HG03558 (cell line): ENCODE results near the gene SHROOM3.
"Not testable (repeated sequence)": the region's sequence is repeated elsewhere in the genome, so short reads cannot be mapped to it uniquely, and the experiment has no call there.

Experiments used
- ATAC-seq: cut with Tn5 transposase; IDR thresholded peaks from one replicate; pipeline ENCODE4 v1.9.1; 2021; ENCODE audit warnings: moderate number of reproducible peaks; ENCODE audit not compliant: unreplicated experiment; ENCODE audit errors: extremely low read depth

SHROOM3 gene

DNA sequence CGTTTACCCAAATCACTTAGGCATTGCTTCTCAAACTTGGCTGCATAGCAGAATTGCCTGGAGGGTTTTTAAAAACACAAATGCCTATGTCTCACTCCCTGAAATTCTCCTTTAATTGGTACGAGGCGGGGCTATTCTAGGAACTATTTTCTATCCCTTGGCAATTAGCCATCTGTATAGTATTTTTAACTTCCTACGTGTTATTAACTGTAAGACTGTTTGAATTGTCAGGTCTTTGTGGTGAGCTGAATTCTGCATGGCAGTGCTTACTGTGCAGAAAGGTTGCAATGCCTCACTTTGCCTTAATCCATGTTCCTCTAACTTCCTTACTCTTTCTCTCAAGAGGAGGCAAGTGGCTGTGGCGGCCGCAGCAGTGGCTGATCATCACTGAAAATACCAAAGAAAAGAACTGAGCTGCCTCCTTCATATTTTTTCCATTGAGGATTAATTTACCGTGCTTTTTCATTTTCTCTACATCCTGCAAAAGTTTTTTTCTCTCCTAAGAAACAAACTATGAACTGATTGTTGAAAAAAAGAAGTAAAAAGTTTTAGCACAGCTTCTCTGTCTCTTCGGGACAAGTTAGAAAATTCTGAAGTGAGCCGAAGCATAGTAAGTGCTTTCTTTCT is at the start of gene SHROOM3:
TSS of gene SHROOM3 (plus strand) at position 329 of the 627 bp plus-strand sequence. CDS start 824 bp downstream, outside the sequence.
- no peak for ATAC-seq

DNA sequence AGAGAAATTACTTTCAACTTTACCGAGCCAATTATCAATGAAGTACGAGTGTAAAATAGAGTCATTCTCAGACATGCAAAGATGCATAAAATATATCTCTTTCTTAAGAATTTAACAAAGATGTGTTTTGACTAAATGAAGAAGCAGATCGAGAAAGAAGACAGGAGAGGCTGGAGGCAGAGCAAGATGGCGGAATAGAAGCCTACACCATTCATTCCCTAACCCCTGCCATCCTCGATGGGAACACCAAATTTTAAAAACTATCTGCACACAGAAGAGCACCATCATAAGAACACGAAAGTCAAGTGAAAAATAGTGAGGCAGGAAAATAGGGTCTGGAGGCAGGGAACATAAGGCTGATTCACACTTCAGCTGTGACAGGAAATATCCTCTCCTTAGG is 49.1 kb upstream of the SHROOM3 start:
- no peak for ATAC-seq

DNA sequence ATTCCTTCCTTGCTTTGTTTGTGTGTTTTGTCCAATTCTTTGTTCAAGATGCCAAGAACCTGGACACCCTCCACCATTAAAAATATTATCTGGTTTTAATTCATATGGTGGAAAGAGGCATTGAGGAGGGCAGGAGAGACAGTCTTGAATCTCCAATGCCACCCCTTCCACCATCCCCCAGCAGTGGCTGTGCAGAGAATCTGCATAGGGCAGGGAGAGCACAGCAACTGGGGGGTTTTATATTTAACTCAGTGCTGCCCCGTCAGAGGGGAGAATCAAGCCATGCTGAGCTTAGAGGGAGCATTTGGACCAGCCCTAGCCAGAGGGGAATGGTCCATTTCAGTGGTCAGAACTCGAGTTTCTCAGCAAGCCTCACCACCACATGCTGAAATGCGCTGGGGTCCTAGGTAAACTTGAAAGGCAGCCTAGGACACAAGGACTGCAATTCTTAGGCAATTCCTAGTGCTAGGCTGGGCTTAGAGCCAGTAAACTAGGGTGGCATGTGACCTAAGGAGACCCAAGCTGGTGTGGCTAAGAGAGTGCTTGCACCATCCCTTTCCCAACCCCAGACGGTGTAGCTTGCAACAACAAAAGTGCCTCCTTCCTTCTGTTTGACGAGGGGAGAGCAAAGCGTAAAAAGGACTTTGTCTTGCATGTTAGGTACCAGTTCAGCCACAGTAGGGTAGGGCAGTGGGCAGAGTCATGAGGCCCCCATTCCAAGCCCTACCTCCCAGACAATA is 48.3 kb upstream of the SHROOM3 start:
- no peak for ATAC-seq

DNA sequence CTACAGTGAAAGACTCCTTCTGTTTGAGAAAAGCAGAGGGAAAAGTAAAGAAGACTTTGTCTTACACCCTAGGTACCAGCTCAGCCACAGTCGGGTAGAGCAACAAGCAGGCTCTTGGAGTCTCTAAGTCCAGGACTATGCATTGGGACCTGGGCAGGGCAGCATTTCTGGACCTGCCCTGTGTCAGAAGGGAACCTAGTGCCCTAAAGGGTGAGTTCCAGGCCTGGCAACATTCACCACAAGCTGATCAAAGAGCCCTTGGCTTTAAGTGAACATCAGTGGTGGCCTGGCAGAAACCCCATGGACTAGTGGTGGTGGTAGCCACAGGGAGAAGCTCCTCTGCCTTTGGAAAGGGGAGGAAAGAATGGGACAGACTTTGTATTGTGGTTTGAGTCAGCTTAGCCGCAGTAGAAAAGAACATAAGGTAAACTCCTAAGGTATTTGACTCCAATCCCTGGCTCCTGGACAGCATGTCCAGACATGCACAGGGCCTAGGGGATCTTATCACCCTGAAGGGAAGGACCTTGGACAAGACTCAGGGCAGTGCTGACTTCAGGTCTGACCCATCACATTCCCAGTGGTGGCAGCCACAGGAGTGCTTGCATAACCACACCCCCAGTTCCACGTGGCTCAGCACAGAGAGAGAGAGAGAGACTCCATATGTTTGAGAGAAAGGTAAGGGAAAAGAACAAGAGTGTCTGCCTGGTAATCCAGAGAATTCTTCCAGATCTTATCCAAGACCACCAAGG is 46.7 kb upstream of the SHROOM3 start:
- ATAC-seq = no peak

DNA sequence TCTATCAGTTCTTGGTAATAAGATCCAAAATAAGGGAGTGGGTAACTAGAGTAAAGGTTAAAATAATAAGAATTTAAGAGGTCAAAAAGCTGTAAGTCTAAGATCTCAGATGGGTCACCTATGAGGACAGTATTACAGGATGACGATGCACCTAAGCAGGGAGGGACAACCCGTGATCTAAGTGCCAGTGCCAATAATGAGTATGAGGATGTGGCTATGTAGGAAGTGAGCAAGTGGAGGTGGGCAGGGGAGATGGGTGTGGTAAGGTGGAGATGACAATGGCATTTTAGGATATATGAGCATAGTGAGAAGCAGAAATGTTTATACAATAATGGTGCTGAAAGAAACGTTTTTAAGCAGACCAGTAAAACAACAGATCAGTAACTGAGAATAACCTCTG is 33.4 kb upstream of the SHROOM3 start:
- ATAC-seq = no peak

DNA sequence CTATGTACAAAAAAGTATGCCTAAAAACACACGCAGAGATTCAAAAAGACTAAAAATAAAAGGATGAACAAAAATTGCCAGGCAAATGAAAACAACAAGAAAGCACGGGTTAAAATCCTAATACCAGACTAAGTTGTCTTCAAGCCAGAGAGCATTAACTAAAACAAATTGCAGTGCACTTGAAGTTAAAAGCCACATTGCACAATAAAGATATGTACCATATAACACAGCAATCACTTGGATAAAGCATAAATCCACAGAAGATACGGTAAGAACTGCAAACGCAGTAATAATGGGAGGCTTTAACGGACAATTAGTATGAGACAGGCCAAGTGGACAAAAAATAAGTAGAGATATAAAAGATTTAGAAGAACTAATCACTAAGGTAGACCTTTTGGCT is 28.9 kb upstream of the SHROOM3 start:
- ATAC-seq = no peak

DNA sequence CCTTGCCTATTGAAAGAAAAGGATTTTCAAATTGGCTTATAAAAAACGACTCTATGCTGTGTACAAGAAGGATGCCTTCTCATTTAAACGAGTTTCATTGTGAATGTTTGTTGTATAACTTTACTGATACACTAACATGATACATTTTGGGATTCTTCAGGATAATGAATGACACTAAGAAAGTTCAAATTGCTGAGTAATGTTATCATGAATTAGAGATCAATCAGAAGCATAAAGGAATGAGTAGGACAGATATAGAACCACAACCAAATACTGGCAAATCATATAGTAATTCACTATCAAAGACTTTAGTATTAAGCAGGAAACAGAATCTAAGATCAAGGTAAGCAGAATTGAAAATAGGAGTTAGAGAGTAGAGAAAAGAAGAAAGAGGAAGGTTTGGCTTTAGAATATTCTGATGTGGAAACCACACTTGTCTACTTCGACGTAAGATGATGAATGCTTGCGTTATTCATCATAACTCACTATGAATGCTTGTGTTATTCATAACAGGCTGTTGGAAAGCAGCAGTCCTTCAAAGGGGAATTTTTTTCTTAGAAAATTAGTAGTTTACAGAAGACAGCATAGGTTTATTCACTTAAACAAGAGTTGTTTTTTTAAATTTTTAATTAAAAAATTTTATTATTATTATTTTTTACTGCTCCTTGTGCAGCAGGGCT is 27.4 kb upstream of the SHROOM3 start:
- no peak for ATAC-seq

DNA sequence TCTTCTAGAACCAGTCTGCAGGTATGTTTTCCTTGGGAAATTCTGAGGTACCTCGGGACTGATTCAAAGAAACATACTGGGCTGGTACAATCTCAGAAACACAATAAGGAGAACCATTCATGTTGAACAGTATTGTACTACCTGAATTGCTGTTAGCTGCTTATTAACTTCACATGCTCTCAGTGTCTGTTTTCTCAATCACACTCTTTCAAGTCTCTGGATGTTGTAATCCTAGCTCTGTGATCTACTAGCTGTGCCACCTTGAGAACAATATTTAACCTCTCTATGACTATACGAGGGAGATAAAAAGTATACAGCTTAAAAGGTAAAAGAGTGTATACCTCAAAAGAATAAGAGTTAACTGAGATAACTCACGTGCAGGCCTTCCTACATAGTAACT is 24.4 kb upstream of the SHROOM3 start:
- ATAC-seq = no peak

DNA sequence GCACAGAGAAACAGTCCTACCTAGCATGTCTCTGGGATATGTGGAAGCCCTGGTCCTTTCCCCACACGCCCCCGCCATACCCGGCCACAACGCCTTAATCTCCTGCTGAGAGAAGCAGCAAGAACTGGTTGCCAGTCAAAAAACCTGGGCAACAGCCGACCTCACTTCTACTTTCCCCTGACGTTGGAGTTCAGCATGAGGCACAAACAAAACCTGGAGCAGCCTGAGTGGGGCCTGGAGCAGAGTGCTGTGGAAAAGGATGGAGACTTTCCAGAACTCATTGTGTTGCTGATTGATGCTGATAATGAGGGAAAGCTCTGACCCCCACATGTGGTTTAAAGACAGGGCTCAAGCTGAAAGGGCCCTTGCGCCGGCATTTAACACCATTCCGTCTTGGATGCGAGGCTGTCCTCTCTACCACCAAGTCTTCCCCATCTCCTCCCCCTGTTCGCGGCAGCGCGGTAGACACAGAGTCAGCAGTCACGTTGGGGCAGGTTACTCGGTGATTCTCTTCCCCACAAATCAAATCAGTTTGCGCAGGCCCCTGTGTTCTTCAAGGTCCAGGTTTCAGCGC is 14.8 kb upstream of the SHROOM3 start:
- ATAC-seq = no peak

DNA sequence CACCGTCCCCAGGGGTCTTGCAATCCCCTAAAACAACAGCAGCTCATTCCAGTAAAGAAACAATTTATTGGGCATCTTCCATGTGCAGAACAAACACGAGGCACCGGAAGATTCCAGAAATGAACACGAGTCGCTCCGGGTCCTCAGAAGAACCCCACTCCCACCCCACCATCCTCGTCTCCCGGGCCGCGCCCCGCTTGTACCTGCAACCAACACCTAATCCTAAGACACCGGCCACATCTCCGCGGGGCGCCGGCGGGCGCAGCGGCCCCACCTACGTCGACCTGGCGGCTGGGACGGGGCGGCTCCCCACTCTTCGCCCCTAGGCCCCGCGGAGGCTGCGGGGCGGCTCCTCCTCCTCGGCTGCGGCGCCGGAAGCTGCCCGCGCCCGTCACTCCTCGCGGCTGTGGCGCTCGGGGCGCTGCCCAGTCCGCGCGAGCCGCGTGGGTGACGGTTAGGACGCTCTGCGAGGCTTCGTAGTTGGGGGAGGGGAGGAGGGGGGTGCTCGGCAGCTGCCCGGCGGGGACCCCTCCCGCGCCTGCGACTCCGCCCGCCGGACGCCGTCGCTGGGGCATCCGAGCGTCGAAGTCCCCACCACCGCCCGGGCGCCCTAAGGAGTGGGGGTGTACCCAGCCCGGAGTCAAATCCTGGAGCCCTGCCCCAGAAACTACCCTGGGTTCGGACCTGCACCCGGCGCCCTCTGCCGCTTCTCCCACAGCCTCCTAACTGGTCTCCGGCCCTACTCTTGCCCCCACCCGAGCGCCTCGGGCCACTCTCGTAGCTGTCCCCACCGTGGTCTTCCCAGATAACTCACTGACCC is 14.1 kb upstream of the SHROOM3 start, which contains the start of gene CCDC158:
TSS of gene CCDC158 (minus strand) at position 380 of the 820 bp plus-strand sequence. CDS start 17,934 bp downstream, outside the sequence.
- no peak for ATAC-seq

DNA sequence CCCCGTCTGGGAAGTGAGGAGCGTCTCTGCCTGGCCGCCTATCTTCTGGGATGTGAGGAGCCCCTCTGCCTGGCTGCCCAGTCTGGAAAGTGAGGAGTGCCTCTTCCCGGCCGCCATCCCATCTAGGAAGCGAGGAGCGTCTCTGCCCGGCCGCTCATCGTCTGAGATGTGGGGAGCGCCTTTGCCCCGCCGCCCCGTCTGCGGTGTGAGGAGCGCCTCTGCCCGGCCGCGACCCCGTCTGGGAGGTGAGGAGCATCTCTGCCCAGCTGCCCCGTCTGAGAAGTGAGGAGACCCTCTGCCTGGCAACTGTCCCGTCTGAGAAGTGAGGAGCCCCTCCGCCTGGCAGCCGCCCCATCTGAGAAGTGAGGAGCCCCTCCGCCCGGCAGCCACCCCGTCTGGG is 11.9 kb upstream of the SHROOM3 start:
- not testable (repeated sequence) for ATAC-seq

DNA sequence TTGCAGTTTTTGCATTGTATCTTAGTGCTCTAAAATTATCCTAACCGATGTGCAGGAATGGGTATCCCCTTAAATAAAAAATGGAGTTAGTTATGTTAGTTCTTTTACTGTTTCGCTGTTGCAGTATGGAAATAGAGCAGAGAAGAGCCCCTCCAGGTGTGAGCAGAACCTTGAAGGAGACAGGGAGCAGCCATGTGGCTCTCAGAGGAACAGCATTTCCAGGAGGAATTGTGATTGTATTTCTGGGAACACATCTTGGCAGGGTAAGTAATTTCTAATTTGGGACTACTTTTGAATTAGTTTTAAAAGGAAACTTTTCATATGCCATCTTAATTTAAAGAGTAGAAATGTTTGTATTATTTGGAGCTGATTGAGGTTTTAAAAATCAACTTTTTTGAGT is 8.8 kb upstream of the SHROOM3 start:
- ATAC-seq = no peak

DNA sequence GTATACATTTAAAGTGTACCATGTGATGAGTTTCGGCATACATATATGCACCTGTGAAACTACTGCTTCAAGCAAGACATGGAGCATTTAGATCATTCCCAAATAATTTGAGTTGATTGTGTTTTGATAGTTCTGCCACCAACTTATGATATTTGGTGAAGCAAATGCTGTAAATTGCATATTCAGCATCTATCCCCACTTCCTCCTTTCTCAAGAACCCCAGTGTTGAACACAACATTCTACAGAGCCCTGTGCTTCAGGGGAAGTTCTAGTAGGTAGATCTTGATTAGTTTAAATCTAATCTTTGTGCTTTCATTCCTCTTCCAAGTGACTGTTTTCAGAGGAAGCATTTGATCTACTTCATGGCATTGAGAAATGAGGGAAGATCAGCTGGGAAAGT is 5.4 kb upstream of the SHROOM3 start:
- no peak for ATAC-seq

DNA sequence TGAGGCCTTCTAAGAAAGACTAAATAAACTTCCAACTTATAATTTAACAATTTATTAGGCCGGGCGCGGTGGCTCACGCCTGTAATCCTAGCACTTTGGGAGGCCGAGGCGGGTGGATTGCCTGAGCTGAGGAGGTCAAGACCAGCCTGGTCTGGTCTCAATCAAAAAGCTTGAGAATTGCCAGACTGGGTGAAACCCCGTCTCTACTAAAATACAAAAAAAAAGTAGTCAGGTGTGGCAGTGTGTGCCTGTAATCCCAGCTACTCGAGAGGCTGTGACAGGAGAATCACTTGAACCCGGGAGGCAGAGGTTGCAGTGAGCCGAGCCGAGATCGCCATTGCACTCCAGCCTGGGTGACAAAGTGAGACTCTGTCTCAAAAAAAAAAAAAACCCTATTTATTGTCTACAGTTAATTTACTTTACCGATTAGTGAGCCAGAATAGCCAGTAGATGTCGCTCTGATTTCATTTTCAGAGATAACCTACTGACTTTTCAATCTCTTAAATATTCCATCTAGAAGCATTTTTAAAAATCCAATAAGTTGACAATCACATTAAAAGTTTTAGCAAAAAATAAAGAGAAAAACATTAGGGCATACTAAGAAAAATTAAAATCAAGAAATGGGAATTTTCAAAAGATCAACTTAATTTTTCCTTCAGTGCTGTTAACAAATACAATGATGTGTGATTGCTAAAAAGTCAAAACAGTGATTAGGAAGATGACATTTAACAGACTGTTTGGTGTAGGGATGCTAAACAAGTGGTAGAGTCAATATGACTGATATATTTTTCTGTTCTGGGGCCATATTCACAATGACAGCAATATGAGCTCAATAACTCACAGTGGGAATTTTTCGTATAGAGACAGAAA is 4.3 kb upstream of the SHROOM3 start:
- ATAC-seq = no peak

DNA sequence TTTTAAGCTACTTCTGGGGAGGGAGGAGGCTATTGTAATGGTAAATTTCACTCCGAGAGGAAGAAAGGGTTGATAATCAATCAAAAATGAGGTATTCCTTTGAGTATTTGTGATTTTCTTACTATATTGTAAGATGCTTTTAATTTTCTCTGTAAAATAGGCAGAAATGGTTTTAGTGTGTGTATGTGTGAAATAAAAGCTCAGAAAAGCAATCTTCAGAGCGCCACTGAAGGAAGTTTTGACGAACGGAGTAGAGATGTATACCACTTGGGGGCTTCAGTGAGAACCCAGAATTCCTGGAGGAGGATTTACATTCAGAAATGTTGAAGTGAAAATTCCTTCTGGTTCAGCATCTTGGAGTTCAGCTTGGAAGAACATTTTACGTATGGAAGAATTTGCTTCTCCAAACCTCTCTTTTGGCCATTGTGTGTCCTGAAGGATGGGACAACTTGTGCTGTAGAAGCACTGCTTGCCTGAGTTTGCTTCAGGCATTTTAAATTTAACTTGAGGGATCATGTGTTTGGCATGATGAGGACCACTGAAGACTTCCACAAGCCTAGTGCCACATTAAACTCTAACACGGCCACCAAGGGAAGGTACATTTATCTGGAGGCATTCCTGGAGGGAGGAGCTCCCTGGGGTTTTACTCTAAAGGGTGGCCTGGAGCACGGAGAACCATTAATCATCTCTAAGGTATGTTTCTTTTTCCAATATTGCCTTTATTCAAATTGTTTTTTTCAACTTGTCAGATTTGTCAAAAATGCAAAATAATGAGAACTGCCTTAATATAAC is 695 bp downstream of the SHROOM3 start:
- ATAC-seq = no peak

DNA sequence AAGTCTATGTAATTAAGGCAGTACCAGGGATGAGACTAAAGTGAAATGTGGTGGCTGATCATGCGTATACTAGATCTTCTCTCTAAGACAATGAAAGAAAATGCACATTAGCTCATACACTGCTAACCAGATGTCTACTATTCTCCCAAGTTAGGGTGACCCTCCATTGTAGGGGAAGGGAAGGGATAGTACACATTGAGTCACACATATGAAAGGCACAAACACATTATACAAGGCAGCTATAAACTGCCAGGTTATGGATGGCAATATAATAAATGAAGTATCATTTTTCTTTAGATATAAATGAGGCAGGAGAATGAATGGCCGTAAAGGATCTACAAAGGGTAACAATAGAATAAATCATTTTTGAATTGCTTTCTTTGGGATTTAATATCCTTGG is 4.5 kb downstream of the SHROOM3 start:
- no peak for ATAC-seq

DNA sequence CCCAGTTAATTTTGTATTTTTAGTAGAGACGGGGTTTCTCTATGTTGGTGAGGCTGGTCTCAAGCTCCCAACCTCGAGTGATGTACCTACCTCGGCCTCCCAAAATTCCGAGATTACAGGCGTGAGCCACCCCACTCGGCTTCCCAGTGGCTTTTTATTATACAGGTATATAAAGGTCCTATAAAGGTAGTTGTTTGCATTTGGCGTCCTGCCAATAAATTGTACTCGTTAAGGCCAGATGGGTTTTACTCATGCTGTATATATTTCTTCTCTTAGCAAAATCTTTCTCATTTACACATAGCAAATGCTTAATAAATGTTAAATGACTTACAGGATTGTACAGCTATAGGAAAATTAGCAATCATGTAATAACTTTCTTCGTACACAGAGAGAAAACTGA is 6.9 kb downstream of the SHROOM3 start:
- ATAC-seq = no peak

DNA sequence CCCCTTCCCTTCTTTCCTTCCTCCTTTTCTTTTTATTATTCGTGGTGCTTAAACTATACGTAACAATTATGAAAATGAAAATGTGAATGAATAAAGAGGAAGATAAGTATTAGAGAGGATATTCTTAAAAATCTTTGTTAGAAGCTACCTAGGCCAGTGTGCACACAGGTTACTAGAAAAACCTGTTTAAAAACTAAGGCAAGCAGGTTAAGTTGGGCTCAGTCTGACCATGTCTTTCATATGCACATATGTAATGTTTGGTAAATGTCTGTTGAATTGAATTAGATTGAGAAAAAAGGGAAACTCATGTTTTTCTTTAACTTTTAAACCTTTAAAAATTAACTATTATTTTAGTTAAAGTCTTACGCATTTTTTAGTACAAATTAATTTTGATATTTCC is 7.8 kb downstream of the SHROOM3 start:
- ATAC-seq = no peak
